Activated B cell treated with CpG ODN at 0.5 μM for 24 hours (primary cell): Measurements from ENCODE around the gene PIK3CG. TPM values are rescaled to one million over a fixed set of nuclear protein-coding genes. Genes with fewer than 3 reads are reported as not detected.
A peak's percentile ranks its signal among the peaks of the same experiment; 100 is the strongest.

Source experiments
- ATAC-seq: fragments of 200-7000 bp; cut with Tn5 transposase; one replicate; pipeline ENCODE4 v1.10.0; 2021; ENCODE audit warnings: low read depth, mild to moderate bottlenecking, moderate library complexity
- CTCF ChIA-PET: fragments of 350-600 bp; sonication (Branson Sonifier 250); formaldehyde crosslinking; loops from one replicate; lab custom pipeline; 2021; ENCODE audit warnings: antibody characterized with exemption; lab: Charles Lee
- POLR2A ChIA-PET: fragments of 350-600 bp; sonication (Branson Sonifier 250); formaldehyde crosslinking; loops from one replicate; lab custom pipeline; 2021; ENCODE audit warnings: antibody characterized with exemption; lab: Charles Lee
- DNase-seq: peaks from one replicate; pipeline ENCODE4 v3.0.0; 2022
- H3K27ac Mint-ChIP-seq: one replicate; pipeline ENCODE4 v1.8.0; 2020; ENCODE audit warnings: mixed read lengths
- H3K27me3 Mint-ChIP-seq: one replicate; pipeline ENCODE4 v1.8.0; 2021; ENCODE audit warnings: mixed read lengths
- H3K36me3 Mint-ChIP-seq: one replicate; pipeline ENCODE4 v1.8.0; 2021; ENCODE audit warnings: low read depth, mixed read lengths
- H3K4me1 Mint-ChIP-seq: one replicate; pipeline ENCODE4 v1.8.0; 2021; ENCODE audit warnings: mixed read lengths
- H3K4me3 Mint-ChIP-seq: one replicate; pipeline ENCODE4 v1.8.0; 2020; ENCODE audit warnings: mild to moderate bottlenecking, mixed read lengths
- H3K9me3 Mint-ChIP-seq: one replicate; pipeline ENCODE4 v1.8.0; 2020; ENCODE audit warnings: mixed read lengths
- intact Hi-C: fragments of 100-400 bp; cut with micrococcal nuclease; formaldehyde crosslinking; loops from one replicate; pipeline ENCODE4 v1.15.1; 2024
- total RNA-seq: library from RNA; stranded (reverse); gene quantifications from 2 replicates; pipeline ENCODE4 v1.2.3, GENCODE V29; 2022
- TF ChIP-seq, protein P1 (sequence below): fragments of 200-600 bp; IDR thresholded peaks from one replicate; pipeline ENCODE4 v1.8.0; 2022; ENCODE audit warnings: antibody characterized with exemption, mild to moderate bottlenecking

PIK3CG gene
- total RNA-seq, 1 donor from 2014 or later, result 63.6 TPM

DNA sequence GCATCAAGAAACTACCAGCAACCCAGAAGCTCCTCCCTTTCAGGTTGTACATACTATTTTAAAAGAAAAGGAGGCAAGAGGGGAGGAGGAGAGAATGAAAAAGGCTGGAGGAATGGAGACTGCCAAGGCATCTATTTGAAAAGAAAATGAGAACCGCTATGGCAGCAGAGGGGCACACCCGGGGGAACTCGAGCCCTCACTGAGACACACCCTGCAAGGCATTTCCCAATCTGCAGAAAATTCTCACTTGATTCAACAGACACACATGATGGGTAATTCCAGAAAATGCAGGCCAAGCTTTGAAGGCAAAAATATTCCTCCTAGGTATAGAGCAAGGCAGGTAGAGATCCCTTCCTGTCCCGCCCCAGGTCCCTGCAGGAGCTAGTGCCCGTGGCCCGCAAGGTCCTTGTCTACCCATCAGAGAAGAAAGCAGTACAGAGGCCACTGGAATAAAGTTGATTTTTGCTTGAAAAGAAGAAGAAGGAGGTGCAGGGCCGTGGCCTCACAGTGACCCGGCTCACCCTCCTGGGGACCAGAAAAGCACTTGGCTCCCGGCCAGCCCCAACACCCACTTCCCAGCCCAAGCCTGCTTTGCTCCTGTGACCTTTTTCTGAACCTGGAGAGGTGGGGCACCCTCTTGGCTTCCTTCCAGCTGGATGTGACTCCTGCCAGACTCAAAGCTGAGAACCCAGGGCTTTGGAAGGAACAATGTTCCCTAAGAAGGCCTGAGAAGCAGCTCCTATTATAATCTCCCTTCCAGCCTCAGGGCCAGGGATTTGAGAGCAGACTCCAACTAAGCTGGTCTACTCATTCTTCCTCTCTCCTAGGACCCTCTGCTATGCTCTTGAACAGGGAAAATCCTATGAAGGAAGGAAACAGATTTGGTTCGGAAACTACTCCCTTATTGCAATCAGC lies 6.2 kb upstream of the PIK3CG start:
- ATAC-seq, result no peak
- Mint-ChIP-seq H3K4me3 (no peak overlapping the region), H3K36me3 (no peaks in the 10 kb centered on the region), H3K27me3 (no peaks in the 10 kb centered on the region), H3K9me3 (no peaks in the 10 kb centered on the region), H3K27ac (no peak overlapping the region), H3K4me1 (peaks cover 32% of the 10 kb centered on the region)
- POLR2A ChIA-PET, result interaction anchor here (1.5 kb wide), 1 partner anchor 12 kb away, joined by 8 read pairs; no protein-coding TSS in a partner anchor
- CTCF ChIA-PET, result no interaction called here
- DNase-seq, result no peak
- intact Hi-C loops, result no loop called here
- TF ChIP-seq, protein P1, sequence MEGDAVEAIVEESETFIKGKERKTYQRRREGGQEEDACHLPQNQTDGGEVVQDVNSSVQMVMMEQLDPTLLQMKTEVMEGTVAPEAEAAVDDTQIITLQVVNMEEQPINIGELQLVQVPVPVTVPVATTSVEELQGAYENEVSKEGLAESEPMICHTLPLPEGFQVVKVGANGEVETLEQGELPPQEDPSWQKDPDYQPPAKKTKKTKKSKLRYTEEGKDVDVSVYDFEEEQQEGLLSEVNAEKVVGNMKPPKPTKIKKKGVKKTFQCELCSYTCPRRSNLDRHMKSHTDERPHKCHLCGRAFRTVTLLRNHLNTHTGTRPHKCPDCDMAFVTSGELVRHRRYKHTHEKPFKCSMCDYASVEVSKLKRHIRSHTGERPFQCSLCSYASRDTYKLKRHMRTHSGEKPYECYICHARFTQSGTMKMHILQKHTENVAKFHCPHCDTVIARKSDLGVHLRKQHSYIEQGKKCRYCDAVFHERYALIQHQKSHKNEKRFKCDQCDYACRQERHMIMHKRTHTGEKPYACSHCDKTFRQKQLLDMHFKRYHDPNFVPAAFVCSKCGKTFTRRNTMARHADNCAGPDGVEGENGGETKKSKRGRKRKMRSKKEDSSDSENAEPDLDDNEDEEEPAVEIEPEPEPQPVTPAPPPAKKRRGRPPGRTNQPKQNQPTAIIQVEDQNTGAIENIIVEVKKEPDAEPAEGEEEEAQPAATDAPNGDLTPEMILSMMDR, result no peak

DNA sequence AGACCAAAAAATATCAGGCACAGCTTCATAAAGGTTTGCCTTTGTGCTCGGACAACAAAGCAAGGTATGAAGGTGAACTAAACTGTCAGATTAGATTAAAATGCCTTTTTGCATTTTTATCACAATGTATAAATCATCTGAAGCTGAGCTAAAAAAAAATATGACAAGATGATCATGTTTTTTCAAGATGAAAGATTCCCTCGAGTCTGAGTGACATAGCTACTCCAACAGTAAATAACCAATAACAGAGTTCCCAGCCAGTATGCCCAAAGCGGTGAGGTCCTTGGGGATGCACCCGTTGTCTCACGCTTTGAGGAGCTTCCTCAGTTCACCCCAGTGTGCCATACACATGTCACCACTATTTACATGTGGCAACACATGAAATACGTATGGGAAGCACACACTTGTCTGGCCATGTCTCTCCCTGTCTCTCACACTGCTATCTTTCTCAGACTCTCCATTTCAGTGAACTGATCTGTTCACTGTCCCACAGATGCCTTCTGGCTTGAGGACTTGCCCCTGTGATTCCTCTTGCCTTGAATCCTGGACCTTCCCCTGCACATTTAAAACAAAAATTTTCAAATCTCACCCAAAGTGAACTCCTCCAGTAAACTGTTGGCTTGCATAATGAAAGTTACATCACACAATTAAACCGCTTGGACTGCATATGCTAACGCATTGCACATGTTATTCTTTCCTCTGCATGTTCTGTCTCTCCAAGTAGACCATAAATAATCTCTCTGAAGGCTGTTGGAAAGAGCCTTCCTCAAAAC lies 2.6 kb upstream of the PIK3CG start:
- CTCF ChIA-PET, result interaction anchor here (1.1 kb wide), 1 partner anchor 33 kb away, joined by 4 read pairs; no protein-coding TSS in a partner anchor

DNA sequence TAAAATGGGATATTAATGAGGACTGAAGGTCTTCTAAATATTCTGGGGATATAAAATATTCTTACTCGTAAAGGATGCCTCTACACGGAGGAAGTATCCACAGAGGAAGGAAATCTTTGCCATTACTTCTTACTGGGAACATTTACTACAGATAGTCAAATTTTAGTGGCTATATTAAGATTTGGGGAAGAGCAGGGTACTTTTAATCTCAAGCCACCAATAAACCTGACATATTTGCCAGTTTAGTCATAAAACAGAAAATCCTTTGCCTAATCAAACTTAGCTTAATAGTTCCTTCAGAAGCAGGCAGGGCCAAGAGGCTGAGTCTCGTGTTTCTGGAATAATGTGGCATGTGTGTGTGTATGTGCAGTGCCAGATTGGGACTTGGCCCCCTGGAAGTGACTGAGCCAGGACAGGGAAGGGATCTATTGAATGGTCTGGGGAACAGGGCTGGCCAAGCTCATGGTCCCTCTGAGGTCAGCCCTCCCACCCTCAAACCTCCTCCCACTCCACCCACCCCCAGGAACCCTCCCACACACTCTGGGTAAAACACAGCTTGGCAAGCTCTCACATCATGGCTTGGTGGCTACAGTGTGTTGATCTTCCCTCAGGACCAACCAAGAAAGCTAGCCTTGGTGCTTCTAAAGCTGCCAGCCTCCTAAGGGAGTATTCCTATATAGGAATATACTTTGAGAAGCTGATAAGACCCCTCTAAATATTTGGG lies 1.6 kb upstream of the PIK3CG start:
- intact Hi-C loops, result loop anchor here (10.0 kb wide), 2 partner anchors 579 to 1919 kb away; partner anchors contain the start of gene NAMPT
- peaks cover 51% of the 10 kb centered on the region for H3K4me1 Mint-ChIP-seq

More for the DNA sequence above, 2.6 kb upstream of the PIK3CG start:
- intact Hi-C loops, result loop anchor here (10.0 kb wide), 2 partner anchors 578 to 1918 kb away; partner anchors contain the start of gene NAMPT
- peak overlapping the region; percentile 90 for H3K27ac Mint-ChIP-seq
- no peaks in the 10 kb centered on the region for H3K9me3 Mint-ChIP-seq
- POLR2A ChIA-PET, result interaction anchor here (2.0 to 4.3 kb wide), 2 partner anchors 21 to 306 kb away, joined by 5 to 27 read pairs; partner anchors contain the start of gene HBP1
- H3K36me3 Mint-ChIP-seq, result peaks cover 21% of the 10 kb centered on the region
- H3K4me1 Mint-ChIP-seq, result peaks cover 45% of the 10 kb centered on the region
- TF ChIP-seq, protein P1, result no peak
- no peak for DNase-seq
- ATAC-seq, result no peak
- H3K4me3 Mint-ChIP-seq, result no peak overlapping the region
- H3K27me3 Mint-ChIP-seq, result no peaks in the 10 kb centered on the region

DNA sequence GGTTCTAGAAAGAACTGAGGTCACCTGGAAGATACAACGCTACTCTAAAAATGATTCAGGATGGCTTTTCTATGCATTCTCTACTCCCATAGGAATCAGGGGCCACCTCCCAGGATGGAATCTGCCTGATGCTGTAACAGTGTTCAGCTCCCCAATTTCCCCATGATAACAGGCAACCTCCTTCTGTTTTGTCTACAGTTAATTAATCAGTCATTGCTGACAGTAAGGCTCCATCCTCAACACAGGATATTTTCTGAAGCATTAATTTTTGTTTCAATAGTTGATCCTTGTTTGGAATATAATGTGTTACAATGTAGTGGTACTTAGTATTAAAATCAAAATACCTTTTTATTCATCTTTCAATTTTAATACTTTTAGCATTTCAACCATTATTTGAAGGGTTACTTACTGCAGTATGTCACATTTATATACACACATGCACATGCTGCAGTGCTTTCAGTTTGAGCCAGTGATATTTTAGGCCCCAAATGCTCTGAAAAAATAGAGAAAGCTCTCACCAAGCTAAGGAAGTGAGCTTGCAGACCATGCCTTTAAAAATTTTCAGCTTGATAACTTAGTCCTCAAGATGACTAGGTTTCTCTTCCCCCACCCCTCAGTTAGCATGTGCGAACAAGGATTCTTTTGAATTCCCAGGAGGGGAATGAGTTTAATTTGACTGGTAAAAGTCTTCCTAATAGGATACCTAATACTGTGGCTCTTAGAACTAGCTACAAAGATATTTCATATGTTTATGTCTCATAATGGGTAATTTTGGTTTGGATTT lies 592 bp upstream of the PIK3CG start:
- TF ChIP-seq, protein P1, result no peak
- Mint-ChIP-seq H3K27ac (peak overlapping the region; percentile 90), H3K27me3 (no peaks in the 10 kb centered on the region), H3K4me3 (peak overlapping the region; percentile 91), H3K36me3 (peaks cover 41% of the 10 kb centered on the region), H3K4me1 (peaks cover 62% of the 10 kb centered on the region), H3K9me3 (no peaks in the 10 kb centered on the region)
- ChIA-PET POLR2A (interaction anchor here (0.7 to 4.3 kb wide), 12 partner anchors 9 to 753 kb away, joined by 3 to 27 read pairs (median 5); partner anchors contain the start of genes CCDC71L, HBP1 and SYPL1), CTCF (interaction anchor here (0.7 to 1.5 kb wide), 4 partner anchors 13 to 304 kb away, joined by 3 read pairs; partner anchors contain the start of gene HBP1)
- intact Hi-C loops, result loop anchor here (1.0 to 10.0 kb wide), 8 partner anchors 24 to 1920 kb away; partner anchors contain the start of gene NAMPT
- DNase-seq, result no peak
- ATAC-seq, result peak; percentile 40

More for the DNA sequence above, 1.6 kb upstream of the PIK3CG start:
- Mint-ChIP-seq H3K27ac (peak overlapping the region; percentile 90), H3K4me3 (peak overlapping the region; percentile 38), H3K27me3 (no peaks in the 10 kb centered on the region), H3K36me3 (peaks cover 31% of the 10 kb centered on the region), H3K9me3 (no peaks in the 10 kb centered on the region)
- TF ChIP-seq, protein P1, result no peak
- ATAC-seq (no peak), DNase-seq (no peak)
- POLR2A ChIA-PET, result interaction anchor here (0.7 to 4.3 kb wide), 8 partner anchors 8 to 305 kb away, joined by 3 to 27 read pairs (median 5); partner anchors contain the start of genes CCDC71L and HBP1
- CTCF ChIA-PET, result interaction anchor here (0.7 to 1.5 kb wide), 5 partner anchors 14 to 305 kb away, joined by 3 to 4 read pairs (median 3); partner anchors contain the start of gene HBP1
